K562 (cell line): Measurements from ENCODE around the gene ITPR1. TPM values are rescaled to one million over a fixed set of nuclear protein-coding genes. Genes with fewer than 3 reads are reported as not detected.

Experiments
- CEBPG ChIP-seq, 3 experiments: fragments of 200-800 bp in 1 of 3; sonication (Bioruptor generic) in 1 of 3; sonication (generic) in 1 of 3; formaldehyde crosslinking in 1 of 3; IDR thresholded peaks in 2 of 3; conservative IDR thresholded peaks in 1 of 3; 2 replicates each; pipeline versions ENCODE4 v1.6.1 to v1.8.0; 2016 to 2022; ENCODE audit warnings: missing compliant biosample characterization in 2 of 3, missing genetic modification characterization in 2 of 3, mild to moderate bottlenecking in 1 of 3, missing genetic modification reagents in 1 of 3
- CXXC5 ChIP-seq: fragments of 250-450 bp; sonication (Bioruptor Pico); IDR thresholded peaks from 2 replicates; pipeline ENCODE4 v1.8.0; 2022; ENCODE audit warnings: inconsistent platforms, mild to moderate bottlenecking, moderate library complexity
- DACH1 ChIP-seq: fragments of 450-650 bp; IDR thresholded peaks from 2 replicates; pipeline ENCODE4 v1.6.1; 2018; ENCODE audit not compliant: partially characterized antibody
- ESRRA ChIP-seq: fragments of 450-650 bp; IDR thresholded peaks from 2 replicates; pipeline ENCODE4 v1.6.1; 2014; ENCODE audit warnings: low read depth, mild to moderate bottlenecking, moderate library complexity, borderline replicate concordance
- NEUROD1 ChIP-seq: fragments of 150-350 bp; IDR thresholded peaks from 2 replicates; pipeline ENCODE4 v1.6.1; 2014; ENCODE audit warnings: borderline replicate concordance, low read length, low read depth; ENCODE audit not compliant: partially characterized antibody
- NUFIP1 ChIP-seq: fragments of 450-650 bp; IDR thresholded peaks from 2 replicates; pipeline ENCODE4 v1.6.1; 2018; ENCODE audit not compliant: partially characterized antibody
- PURB ChIP-seq: sonication (generic); formaldehyde crosslinking; IDR thresholded peaks from 2 replicates; pipeline ENCODE4 v1.9.0; 2021; ENCODE audit warnings: low read depth, mild to moderate bottlenecking, missing genetic modification reagents
- SOX6 ChIP-seq: fragments of 450-650 bp; IDR thresholded peaks from 2 replicates; pipeline ENCODE4 v1.6.1; 2014; ENCODE audit warnings: mild to moderate bottlenecking
- ZC3H4 ChIP-seq: sonication (generic); formaldehyde crosslinking; IDR thresholded peaks from 2 replicates; pipeline ENCODE4 v1.9.0; 2021; ENCODE audit warnings: missing genetic modification reagents, borderline replicate concordance
- ZNF384 ChIP-seq: IDR thresholded peaks from 2 replicates; pipeline ENCODE4 v1.6.1; 2012; ENCODE audit warnings: low read depth, low read length, improper control_type of control experiment
- polyA plus RNA-seq, 8 experiments: library from polyadenylated mRNA; depleted of rRNA in 4 of 8; stranded (reverse) in 5 of 8; unstranded in 3 of 8; fragments of >200 nt; fragmentation: Nextera tagmentation in 2 of 8; fragmentation: Illumina TruSeq in 1 of 8; extraction: Ambion mirVana in 2 of 8; extraction: Trizol in 1 of 8; gene quantifications; 2 replicates each; pipeline versions ENCODE4 v1.2.1 to v1.2.3, GENCODE V29; 2011 to 2014; ENCODE audit warnings: inconsistent platforms in 1 of 8, missing spikeins in 1 of 8
- total RNA-seq, 7 experiments: library from RNA; depleted of rRNA in 6 of 7; stranded (reverse); fragments of >200 nt in 6 of 7; fragmentation: Illumina TruSeq in 2 of 7; extraction: Trizol in 2 of 7; gene quantifications; 2 replicates each; pipeline versions ENCODE4 v1.2.1 to v1.2.3, GENCODE V29; 2011 to 2021; ENCODE audit warnings: low replicate concordance in 1 of 7
- TF ChIP-seq, protein P1 (sequence below), 2 experiments: fragments of 450-650 bp; IDR thresholded peaks; 2 replicates each; pipeline ENCODE4 v1.6.1; 2018; ENCODE audit warnings: mild to moderate bottlenecking in 2 of 2, low read depth in 1 of 2; ENCODE audit not compliant: partially characterized antibody in 2 of 2
- TF ChIP-seq, protein P2 (sequence below): sonication (generic); formaldehyde crosslinking; IDR thresholded peaks from 2 replicates; pipeline ENCODE4 v1.8.0; 2023; ENCODE audit warnings: mild to moderate bottlenecking, missing genetic modification reagents
- TF ChIP-seq, protein P3 (sequence below), 2 experiments: IDR thresholded peaks in 1 of 2; conservative IDR thresholded peaks in 1 of 2; 2 replicates each; pipeline ENCODE4 v1.6.1; 2016; ENCODE audit warnings: low read depth in 2 of 2, mild to moderate bottlenecking in 1 of 2, missing compliant biosample characterization in 1 of 2, missing genetic modification characterization in 1 of 2, moderate library complexity in 1 of 2
- TF ChIP-seq, protein P4 (sequence below): fragments of 450-650 bp; formaldehyde crosslinking; IDR thresholded peaks from 2 replicates; pipeline ENCODE4 v1.4.0; 2020; ENCODE audit warnings: mild to moderate bottlenecking, moderate library complexity

The ITPR1 gene
- total and polyA plus RNA-seq, 9 of the 15 experiments (the other 6 are each of a cell fraction or from before 2014, with no cell fraction given) = 22.4 to 40.0 (median 27.4) TPM

DNA sequence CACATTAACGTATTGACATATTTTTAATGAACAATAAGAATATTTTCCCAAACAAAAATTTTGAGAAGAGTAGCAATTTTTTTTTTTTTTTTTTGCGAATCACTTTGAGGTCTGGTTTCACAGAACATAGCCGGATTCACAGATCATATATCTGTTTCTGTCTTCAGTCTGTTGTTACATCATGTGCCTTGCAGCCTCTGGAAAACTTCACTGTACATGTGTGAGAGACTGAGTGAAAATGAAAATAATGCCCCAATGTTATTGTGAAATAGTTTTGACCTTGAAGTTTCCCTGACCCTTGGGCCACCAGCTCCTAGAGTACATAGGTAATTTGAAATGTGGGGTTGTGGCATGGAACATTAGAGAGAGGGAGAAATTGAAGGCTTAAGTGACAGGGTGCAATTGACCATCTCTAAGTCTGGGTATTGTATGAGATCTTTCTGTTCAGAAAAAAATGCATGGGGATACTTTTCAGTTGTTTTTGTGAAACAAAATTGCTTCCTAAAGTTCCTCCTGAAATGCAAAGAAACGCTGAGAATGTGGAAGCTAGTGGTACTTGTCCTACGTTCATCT lies 14.0 kb downstream of the ITPR1 start (continued):
- TF ChIP-seq, protein P1, sequence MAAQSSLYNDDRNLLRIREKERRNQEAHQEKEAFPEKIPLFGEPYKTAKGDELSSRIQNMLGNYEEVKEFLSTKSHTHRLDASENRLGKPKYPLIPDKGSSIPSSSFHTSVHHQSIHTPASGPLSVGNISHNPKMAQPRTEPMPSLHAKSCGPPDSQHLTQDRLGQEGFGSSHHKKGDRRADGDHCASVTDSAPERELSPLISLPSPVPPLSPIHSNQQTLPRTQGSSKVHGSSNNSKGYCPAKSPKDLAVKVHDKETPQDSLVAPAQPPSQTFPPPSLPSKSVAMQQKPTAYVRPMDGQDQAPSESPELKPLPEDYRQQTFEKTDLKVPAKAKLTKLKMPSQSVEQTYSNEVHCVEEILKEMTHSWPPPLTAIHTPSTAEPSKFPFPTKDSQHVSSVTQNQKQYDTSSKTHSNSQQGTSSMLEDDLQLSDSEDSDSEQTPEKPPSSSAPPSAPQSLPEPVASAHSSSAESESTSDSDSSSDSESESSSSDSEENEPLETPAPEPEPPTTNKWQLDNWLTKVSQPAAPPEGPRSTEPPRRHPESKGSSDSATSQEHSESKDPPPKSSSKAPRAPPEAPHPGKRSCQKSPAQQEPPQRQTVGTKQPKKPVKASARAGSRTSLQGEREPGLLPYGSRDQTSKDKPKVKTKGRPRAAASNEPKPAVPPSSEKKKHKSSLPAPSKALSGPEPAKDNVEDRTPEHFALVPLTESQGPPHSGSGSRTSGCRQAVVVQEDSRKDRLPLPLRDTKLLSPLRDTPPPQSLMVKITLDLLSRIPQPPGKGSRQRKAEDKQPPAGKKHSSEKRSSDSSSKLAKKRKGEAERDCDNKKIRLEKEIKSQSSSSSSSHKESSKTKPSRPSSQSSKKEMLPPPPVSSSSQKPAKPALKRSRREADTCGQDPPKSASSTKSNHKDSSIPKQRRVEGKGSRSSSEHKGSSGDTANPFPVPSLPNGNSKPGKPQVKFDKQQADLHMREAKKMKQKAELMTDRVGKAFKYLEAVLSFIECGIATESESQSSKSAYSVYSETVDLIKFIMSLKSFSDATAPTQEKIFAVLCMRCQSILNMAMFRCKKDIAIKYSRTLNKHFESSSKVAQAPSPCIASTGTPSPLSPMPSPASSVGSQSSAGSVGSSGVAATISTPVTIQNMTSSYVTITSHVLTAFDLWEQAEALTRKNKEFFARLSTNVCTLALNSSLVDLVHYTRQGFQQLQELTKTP (IDR thresholded peaks at IDR 0.05; ENCODE audit: low read depth in 1 of 2, partially characterized antibody in 2 of 2) = peak in 1 of 2 experiments; percentile 42
- TF ChIP-seq ESRRA = peak; percentile 99
- TF ChIP-seq CXXC5 (CRISPR knock-in tag) = peak; percentile 32
- no peak for TF ChIP-seq NUFIP1
- peak; percentile 49; the same call in 1 of the 2 replicates for TF ChIP-seq SOX6
- TF ChIP-seq PURB (CRISPR knock-in tag) = no peak
- peak; percentile 90 for TF ChIP-seq CEBPG (CRISPR knock-in tag; IDR thresholded peaks at IDR 0.05)
- TF ChIP-seq CEBPG (tag; conservative IDR thresholded peaks at IDR 0.05 in 1 of 2, IDR thresholded peaks at IDR 0.05 in 1 of 2) = peak; percentile 97 to 99
- TF ChIP-seq, protein P2, sequence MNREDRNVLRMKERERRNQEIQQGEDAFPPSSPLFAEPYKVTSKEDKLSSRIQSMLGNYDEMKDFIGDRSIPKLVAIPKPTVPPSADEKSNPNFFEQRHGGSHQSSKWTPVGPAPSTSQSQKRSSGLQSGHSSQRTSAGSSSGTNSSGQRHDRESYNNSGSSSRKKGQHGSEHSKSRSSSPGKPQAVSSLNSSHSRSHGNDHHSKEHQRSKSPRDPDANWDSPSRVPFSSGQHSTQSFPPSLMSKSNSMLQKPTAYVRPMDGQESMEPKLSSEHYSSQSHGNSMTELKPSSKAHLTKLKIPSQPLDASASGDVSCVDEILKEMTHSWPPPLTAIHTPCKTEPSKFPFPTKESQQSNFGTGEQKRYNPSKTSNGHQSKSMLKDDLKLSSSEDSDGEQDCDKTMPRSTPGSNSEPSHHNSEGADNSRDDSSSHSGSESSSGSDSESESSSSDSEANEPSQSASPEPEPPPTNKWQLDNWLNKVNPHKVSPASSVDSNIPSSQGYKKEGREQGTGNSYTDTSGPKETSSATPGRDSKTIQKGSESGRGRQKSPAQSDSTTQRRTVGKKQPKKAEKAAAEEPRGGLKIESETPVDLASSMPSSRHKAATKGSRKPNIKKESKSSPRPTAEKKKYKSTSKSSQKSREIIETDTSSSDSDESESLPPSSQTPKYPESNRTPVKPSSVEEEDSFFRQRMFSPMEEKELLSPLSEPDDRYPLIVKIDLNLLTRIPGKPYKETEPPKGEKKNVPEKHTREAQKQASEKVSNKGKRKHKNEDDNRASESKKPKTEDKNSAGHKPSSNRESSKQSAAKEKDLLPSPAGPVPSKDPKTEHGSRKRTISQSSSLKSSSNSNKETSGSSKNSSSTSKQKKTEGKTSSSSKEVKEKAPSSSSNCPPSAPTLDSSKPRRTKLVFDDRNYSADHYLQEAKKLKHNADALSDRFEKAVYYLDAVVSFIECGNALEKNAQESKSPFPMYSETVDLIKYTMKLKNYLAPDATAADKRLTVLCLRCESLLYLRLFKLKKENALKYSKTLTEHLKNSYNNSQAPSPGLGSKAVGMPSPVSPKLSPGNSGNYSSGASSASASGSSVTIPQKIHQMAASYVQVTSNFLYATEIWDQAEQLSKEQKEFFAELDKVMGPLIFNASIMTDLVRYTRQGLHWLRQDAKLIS = no peak
- TF ChIP-seq ZNF384 = peak; percentile 80
- TF ChIP-seq ZC3H4 (CRISPR knock-in tag) = no peak
- TF ChIP-seq, protein P3, sequence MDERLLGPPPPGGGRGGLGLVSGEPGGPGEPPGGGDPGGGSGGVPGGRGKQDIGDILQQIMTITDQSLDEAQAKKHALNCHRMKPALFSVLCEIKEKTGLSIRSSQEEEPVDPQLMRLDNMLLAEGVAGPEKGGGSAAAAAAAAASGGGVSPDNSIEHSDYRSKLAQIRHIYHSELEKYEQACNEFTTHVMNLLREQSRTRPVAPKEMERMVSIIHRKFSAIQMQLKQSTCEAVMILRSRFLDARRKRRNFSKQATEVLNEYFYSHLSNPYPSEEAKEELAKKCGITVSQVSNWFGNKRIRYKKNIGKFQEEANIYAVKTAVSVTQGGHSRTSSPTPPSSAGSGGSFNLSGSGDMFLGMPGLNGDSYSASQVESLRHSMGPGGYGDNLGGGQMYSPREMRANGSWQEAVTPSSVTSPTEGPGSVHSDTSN (CRISPR knock-in tag; IDR thresholded peaks at IDR 0.05; ENCODE audit: low read depth) = no peak
- TF ChIP-seq, protein P3 (tag; conservative IDR thresholded peaks at IDR 0.05; ENCODE audit: low read depth) = peak; percentile 61
- no peak for TF ChIP-seq NEUROD1
- TF ChIP-seq, protein P4, sequence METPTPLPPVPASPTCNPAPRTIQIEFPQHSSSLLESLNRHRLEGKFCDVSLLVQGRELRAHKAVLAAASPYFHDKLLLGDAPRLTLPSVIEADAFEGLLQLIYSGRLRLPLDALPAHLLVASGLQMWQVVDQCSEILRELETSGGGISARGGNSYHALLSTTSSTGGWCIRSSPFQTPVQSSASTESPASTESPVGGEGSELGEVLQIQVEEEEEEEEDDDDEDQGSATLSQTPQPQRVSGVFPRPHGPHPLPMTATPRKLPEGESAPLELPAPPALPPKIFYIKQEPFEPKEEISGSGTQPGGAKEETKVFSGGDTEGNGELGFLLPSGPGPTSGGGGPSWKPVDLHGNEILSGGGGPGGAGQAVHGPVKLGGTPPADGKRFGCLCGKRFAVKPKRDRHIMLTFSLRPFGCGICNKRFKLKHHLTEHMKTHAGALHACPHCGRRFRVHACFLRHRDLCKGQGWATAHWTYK (CRISPR knock-in tag) = peak; percentile 28; the same call in 1 of the 2 replicates
- no peak for TF ChIP-seq DACH1
